ENCODE data around the gene GRIK4. TPM values are rescaled to one million over a fixed set of nuclear protein-coding genes. Genes with fewer than 3 reads are reported as not detected.
A peak's percentile ranks its signal among the peaks of the same experiment; 100 is the strongest.

GRIK4 gene
- total and polyA plus RNA-seq, 4 donors: 0.41 to 4.9 (median 1.7) TPM

GRCh38 chr11:120548682-120549209, 37.2 kb downstream of the GRIK4 start:
- H3K27ac ChIP-seq (ENCODE audit: low read depth in 1 of 2, low read length in 1 of 2): peak overlapping the region in 1 of 2 donors; percentile 55
- WGBS, 2 donors: 67 to 75% methylated on average over 6 of the region's 6 CpGs
- H3K9me3 ChIP-seq (ENCODE audit: control insufficient read depth in 4 of 4, insufficient read depth in 3 of 4, low read length in 3 of 4): no peaks in the 10 kb centered on the region
- no peak for TF ChIP-seq CTCF (IDR thresholded peaks at IDR 0.05; ENCODE audit: control extremely low read depth, extremely low read depth)
- H3K27me3 ChIP-seq (ENCODE audit: control insufficient read depth in 3 of 3, insufficient read depth in 3 of 3, low read length in 2 of 3): no peaks in the 10 kb centered on the region
- ATAC-seq (ENCODE audit: insufficient read depth, low FRiP score) (no peak), DNase-seq (no peak)
- no peak overlapping the region for H3K9ac ChIP-seq (ENCODE audit: insufficient read depth in 1 of 2, low read length in 2 of 2)
- no peaks in the 10 kb centered on the region for H3K36me3 ChIP-seq (ENCODE audit: control insufficient read depth in 4 of 4, insufficient read depth in 4 of 4, low read length in 4 of 4)
- no peak overlapping the region for H3K4me3 ChIP-seq
- peaks cover 0 to 55% (median 18%) of the 10 kb centered on the region in 5 donors for H3K4me1 ChIP-seq (ENCODE audit: control insufficient read depth in 5 of 5, insufficient read depth in 5 of 5, low read length in 5 of 5)

DNA sequence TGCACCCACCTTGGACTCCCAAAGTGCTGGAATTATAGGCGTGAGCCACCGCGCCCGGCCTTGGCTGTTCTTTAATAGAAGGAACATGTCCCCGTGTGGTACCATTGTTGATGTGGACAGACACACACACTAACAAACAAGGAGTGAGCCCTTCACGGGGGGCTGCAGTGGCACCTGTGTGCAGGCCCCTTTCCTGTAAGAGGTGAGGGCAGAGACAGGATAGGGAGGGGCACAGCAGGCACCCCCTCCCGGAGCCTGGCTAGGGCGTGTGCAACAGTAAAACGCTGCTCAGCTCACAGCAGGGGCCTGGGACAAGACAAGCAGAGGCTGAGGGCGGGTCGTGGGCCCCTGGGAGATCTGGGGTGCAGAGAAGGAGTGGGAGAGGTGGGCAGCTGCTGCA, 37.8 kb downstream of the GRIK4 start:
- ATAC-seq (ENCODE audit: insufficient read depth, low FRiP score): no peak
- H3K9me3 ChIP-seq (ENCODE audit: control insufficient read depth in 4 of 4, insufficient read depth in 3 of 4, low read length in 3 of 4): no peaks in the 10 kb centered on the region
- WGBS, 2 donors: 87 to 91% methylated on average over 11 of the region's 11 CpGs
- no peak for TF ChIP-seq CTCF (IDR thresholded peaks at IDR 0.05; ENCODE audit: control extremely low read depth, extremely low read depth)
- H3K36me3 ChIP-seq (ENCODE audit: control insufficient read depth in 4 of 4, insufficient read depth in 4 of 4, low read length in 4 of 4): no peaks in the 10 kb centered on the region
- no peak overlapping the region for H3K4me3 ChIP-seq
- H3K4me1 ChIP-seq (ENCODE audit: control insufficient read depth in 5 of 5, insufficient read depth in 5 of 5, low read length in 5 of 5): peaks cover 0 to 55% (median 18%) of the 10 kb centered on the region in 5 donors
- no peaks in the 10 kb centered on the region for H3K27me3 ChIP-seq (ENCODE audit: control insufficient read depth in 3 of 3, insufficient read depth in 3 of 3, low read length in 2 of 3)
- H3K9ac ChIP-seq (ENCODE audit: insufficient read depth in 1 of 2, low read length in 2 of 2): no peak overlapping the region
- no peak overlapping the region for H3K27ac ChIP-seq (ENCODE audit: low read depth in 1 of 2, low read length in 1 of 2)
- DNase-seq: no peak

- H3K4me1 ChIP-seq (ENCODE audit: control insufficient read depth in 5 of 5, insufficient read depth in 5 of 5, low read length in 5 of 5): peaks cover 0 to 56% (median 23%) of the 10 kb centered on the region in 5 donors
- H3K27ac ChIP-seq (ENCODE audit: low read depth in 1 of 2, low read length in 1 of 2): no peak overlapping the region
- WGBS, 2 donors: 82 to 89% methylated on average over 5 of the region's 5 CpGs
- no peaks in the 10 kb centered on the region for H3K9me3 ChIP-seq (ENCODE audit: control insufficient read depth in 4 of 4, insufficient read depth in 3 of 4, low read length in 3 of 4)
- H3K27me3 ChIP-seq (ENCODE audit: control insufficient read depth in 3 of 3, insufficient read depth in 3 of 3, low read length in 2 of 3): no peaks in the 10 kb centered on the region
- TF ChIP-seq CTCF (IDR thresholded peaks at IDR 0.05; ENCODE audit: control extremely low read depth, extremely low read depth): no peak
- no peak overlapping the region for H3K4me3 ChIP-seq
- H3K36me3 ChIP-seq (ENCODE audit: control insufficient read depth in 4 of 4, insufficient read depth in 4 of 4, low read length in 4 of 4): no peaks in the 10 kb centered on the region
- DNase-seq (no peak), ATAC-seq (ENCODE audit: insufficient read depth, low FRiP score) (no peak)
- H3K9ac ChIP-seq (ENCODE audit: insufficient read depth in 1 of 2, low read length in 2 of 2): no peak overlapping the region
These were observed 38.5 kb downstream of the GRIK4 start for GRCh38 chr11:120550007-120550406.

GRCh38 chr11:120551191-120551590, 39.6 kb downstream of the GRIK4 start:
- H3K27ac ChIP-seq (ENCODE audit: low read depth in 1 of 2, low read length in 1 of 2): no peak overlapping the region
- DNase-seq (no peak), ATAC-seq (ENCODE audit: insufficient read depth, low FRiP score) (no peak)
- 70 to 75% methylated on average over 7 of the region's 7 CpGs for WGBS, 2 donors
- H3K36me3 ChIP-seq (ENCODE audit: control insufficient read depth in 4 of 4, insufficient read depth in 4 of 4, low read length in 4 of 4): no peaks in the 10 kb centered on the region
- H3K4me1 ChIP-seq (ENCODE audit: control insufficient read depth in 5 of 5, insufficient read depth in 5 of 5, low read length in 5 of 5): peaks cover 0 to 58% (median 26%) of the 10 kb centered on the region in 5 donors
- H3K9ac ChIP-seq (ENCODE audit: insufficient read depth in 1 of 2, low read length in 2 of 2): no peak overlapping the region
- peaks cover 0 to 2% (median 0%) of the 10 kb centered on the region in 4 donors for H3K9me3 ChIP-seq (ENCODE audit: control insufficient read depth in 4 of 4, insufficient read depth in 3 of 4, low read length in 3 of 4)
- H3K27me3 ChIP-seq (ENCODE audit: control insufficient read depth in 3 of 3, insufficient read depth in 3 of 3, low read length in 2 of 3): no peaks in the 10 kb centered on the region
- no peak for TF ChIP-seq CTCF (IDR thresholded peaks at IDR 0.05; ENCODE audit: control extremely low read depth, extremely low read depth)
- no peak overlapping the region for H3K4me3 ChIP-seq

Data from lung (tissue), 12 donors.